ENCODE data around the gene TTC21B. TPM values are rescaled to one million over a fixed set of nuclear protein-coding genes. Genes with fewer than 3 reads are reported as not detected.

Gene TTC21B
- total RNA-seq, 2 donors from 2014 or later = 28.0 to 49.6 TPM

DNA sequence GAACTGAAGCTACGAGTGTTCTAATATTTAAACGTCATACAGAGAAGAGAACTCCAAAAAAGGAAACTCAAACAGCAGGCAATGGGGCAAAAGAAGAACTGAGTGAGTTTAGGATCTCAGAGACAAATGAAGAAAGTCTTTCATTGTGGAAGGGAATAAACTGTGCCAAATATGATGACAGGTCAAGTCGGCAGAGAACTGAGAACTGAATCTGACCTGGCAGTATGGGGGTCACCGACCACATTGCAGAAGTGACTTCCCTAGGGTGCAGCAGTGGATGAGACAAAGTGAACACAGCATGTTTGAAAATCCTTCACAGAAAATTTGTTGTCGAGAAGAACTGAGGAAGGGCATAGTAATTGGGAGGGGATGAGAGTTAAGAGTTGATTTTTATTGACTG, 55.9 kb downstream of the TTC21B start:
- H3K27ac ChIP-seq = no peak overlapping the region
- no peaks in the 10 kb centered on the region for H3K27me3 ChIP-seq (replicated peaks; ENCODE audit: insufficient read depth)
- WGBS = 73% methylated on average over 5 of the region's 5 CpGs
- DNase-seq (ENCODE audit: low spot score) = no peak
- intact Hi-C loops (cut with DNase I) = no loop called here
- no peak overlapping the region for H3K4me3 ChIP-seq
- TF ChIP-seq POLR2AphosphoS5 (IDR thresholded peaks at IDR 0.05) (no peak), POLR2A (IDR thresholded peaks at IDR 0.05) (no peak)
- TF ChIP-seq, protein P1, sequence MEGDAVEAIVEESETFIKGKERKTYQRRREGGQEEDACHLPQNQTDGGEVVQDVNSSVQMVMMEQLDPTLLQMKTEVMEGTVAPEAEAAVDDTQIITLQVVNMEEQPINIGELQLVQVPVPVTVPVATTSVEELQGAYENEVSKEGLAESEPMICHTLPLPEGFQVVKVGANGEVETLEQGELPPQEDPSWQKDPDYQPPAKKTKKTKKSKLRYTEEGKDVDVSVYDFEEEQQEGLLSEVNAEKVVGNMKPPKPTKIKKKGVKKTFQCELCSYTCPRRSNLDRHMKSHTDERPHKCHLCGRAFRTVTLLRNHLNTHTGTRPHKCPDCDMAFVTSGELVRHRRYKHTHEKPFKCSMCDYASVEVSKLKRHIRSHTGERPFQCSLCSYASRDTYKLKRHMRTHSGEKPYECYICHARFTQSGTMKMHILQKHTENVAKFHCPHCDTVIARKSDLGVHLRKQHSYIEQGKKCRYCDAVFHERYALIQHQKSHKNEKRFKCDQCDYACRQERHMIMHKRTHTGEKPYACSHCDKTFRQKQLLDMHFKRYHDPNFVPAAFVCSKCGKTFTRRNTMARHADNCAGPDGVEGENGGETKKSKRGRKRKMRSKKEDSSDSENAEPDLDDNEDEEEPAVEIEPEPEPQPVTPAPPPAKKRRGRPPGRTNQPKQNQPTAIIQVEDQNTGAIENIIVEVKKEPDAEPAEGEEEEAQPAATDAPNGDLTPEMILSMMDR (IDR thresholded peaks at IDR 0.05) = no peak
- H3K9me3 ChIP-seq = no peaks in the 10 kb centered on the region
- H3K36me3 ChIP-seq = no peaks in the 10 kb centered on the region
- no peaks in the 10 kb centered on the region for H3K4me1 ChIP-seq (replicated peaks)

DNA sequence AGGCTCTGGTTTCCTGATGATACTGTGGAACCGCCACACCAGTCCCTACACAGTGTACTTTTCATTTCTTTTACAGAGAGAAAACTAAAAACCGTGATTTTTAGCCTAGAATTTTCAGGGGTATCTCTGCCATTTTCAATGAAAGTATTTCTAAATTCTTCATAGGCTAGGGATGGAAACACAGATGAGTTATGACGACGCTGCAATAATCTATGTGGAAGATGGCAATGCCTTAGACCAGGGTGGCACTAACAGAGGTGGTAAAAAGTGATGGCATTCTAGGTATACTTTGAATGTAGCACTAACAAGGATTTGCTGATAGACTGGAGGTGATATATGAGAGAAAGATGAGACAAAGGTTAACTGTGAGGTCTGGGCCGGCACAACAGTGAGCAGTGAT, 56.5 kb downstream of the TTC21B start:
- intact Hi-C loops (cut with DNase I) = no loop called here
- no peak overlapping the region for H3K27ac ChIP-seq
- WGBS = 95% methylated on average over 5 of the region's 5 CpGs
- H3K36me3 ChIP-seq = no peaks in the 10 kb centered on the region
- no peaks in the 10 kb centered on the region for H3K9me3 ChIP-seq
- TF ChIP-seq POLR2AphosphoS5 (IDR thresholded peaks at IDR 0.05) (no peak), POLR2A (IDR thresholded peaks at IDR 0.05) (no peak)
- TF ChIP-seq, protein P1 (IDR thresholded peaks at IDR 0.05) = no peak
- no peaks in the 10 kb centered on the region for H3K4me1 ChIP-seq (replicated peaks)
- H3K27me3 ChIP-seq (replicated peaks; ENCODE audit: insufficient read depth) = no peaks in the 10 kb centered on the region
- H3K4me3 ChIP-seq = no peak overlapping the region
- no peak for DNase-seq (ENCODE audit: low spot score)

DNA sequence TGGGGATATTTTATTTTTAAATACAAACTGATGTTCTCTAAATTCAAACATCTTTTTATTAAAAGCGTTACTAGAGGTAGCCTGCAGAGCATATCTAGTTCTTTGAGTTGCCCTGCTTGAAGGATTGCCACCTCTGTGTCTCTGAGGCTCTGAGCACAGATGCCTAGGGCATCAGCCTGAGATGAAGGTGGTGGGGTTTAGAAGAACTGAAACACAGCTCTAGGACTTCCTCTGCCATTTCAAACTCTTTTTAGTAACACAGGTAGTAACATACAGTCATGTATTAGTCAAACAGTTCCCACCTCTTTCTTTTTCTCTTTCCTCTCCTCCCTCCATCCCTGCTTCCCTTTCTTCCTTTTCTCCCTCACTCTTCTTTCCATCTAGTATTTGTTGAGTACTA, 57.6 kb downstream of the TTC21B start:
- DNase-seq (ENCODE audit: low spot score) = no peak
- H3K27me3 ChIP-seq (replicated peaks; ENCODE audit: insufficient read depth) = no peaks in the 10 kb centered on the region
- H3K36me3 ChIP-seq = no peaks in the 10 kb centered on the region
- WGBS = 91% methylated on average over 1 of the region's 1 CpG
- no peak overlapping the region for H3K27ac ChIP-seq
- TF ChIP-seq POLR2AphosphoS5 (IDR thresholded peaks at IDR 0.05) (no peak), POLR2A (IDR thresholded peaks at IDR 0.05) (no peak)
- TF ChIP-seq, protein P1 (IDR thresholded peaks at IDR 0.05) = no peak
- H3K4me3 ChIP-seq = no peak overlapping the region
- intact Hi-C loops (cut with DNase I) = no loop called here
- H3K9me3 ChIP-seq = no peaks in the 10 kb centered on the region
- H3K4me1 ChIP-seq (replicated peaks) = no peaks in the 10 kb centered on the region

DNA sequence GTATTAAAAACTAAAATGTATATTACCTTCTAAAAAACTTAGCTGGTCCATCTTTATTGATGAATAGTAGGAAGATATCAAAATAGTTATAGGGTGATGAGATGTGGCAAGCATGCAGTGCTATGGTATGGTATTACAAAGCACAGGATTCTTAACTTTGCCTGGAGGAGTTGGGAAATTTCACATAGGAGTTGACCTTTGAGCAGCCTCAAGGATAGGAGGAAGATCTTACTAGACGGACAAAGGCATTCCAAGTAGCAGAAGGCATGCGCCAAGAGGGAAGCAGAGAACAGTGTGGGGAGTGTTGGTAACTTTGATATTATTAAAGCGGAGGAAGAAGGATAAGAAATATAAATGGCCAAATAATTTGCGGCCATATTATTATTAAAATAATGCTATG, 60.0 kb downstream of the TTC21B start:
- intact Hi-C loops (cut with DNase I) = no loop called here
- H3K36me3 ChIP-seq = no peaks in the 10 kb centered on the region

DNA sequence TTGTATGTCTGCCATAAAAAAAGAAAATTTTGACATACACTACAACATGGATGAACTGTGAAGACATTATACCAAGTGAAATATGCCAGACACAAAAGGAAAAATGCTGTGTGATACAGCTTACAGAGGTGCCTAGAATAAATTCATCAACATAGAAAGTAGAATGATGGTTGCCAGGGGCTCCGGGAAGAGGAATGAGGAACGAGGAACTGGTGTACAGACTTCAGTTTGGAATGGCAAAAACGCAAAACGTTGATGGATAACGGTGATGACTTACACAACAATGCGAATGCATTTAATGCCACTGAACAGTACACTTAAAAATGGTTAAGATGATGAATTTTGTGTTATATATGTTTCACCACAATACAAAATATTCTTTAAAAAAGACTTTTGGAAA, 61.0 kb downstream of the TTC21B start:
- no peak for TF ChIP-seq POLR2A (IDR thresholded peaks at IDR 0.05)
- TF ChIP-seq, protein P1 (IDR thresholded peaks at IDR 0.05) = no peak
- no peak for TF ChIP-seq POLR2AphosphoS5 (IDR thresholded peaks at IDR 0.05)
- intact Hi-C loops (cut with DNase I) = no loop called here
- Histone ChIP-seq H3K27me3 (replicated peaks; ENCODE audit: insufficient read depth) (no peaks in the 10 kb centered on the region), H3K4me1 (replicated peaks) (no peaks in the 10 kb centered on the region), H3K9me3 (no peaks in the 10 kb centered on the region), H3K27ac (no peak overlapping the region), H3K36me3 (no peaks in the 10 kb centered on the region), H3K4me3 (no peak overlapping the region)
- 91% methylated on average over 6 of the region's 6 CpGs for WGBS
- DNase-seq (ENCODE audit: low spot score) = no peak

More for the DNA sequence above, 60.0 kb downstream of the TTC21B start:
- TF ChIP-seq POLR2A (IDR thresholded peaks at IDR 0.05) (no peak), POLR2AphosphoS5 (IDR thresholded peaks at IDR 0.05) (no peak)
- TF ChIP-seq, protein P1 (IDR thresholded peaks at IDR 0.05) = no peak
- Histone ChIP-seq H3K4me3 (no peak overlapping the region), H3K9me3 (no peaks in the 10 kb centered on the region), H3K27ac (no peak overlapping the region), H3K27me3 (replicated peaks; ENCODE audit: insufficient read depth) (no peaks in the 10 kb centered on the region), H3K4me1 (replicated peaks) (no peaks in the 10 kb centered on the region)
- DNase-seq (ENCODE audit: low spot score) = no peak
- WGBS = 92% methylated on average over 4 of the region's 4 CpGs
